Subcutaneous abdominal adipose tissue (tissue), 5 donors: ENCODE results near the gene MRPL38.
"Not testable (repeated sequence)": the region's sequence is repeated elsewhere in the genome, so short reads cannot be mapped to it uniquely, and the experiment has no call there.

Source experiments
- H3K27ac ChIP-seq: one replicate; pipeline ENCODE4 v1.7.0; 2013; ENCODE audit warnings: low read depth, mild to moderate bottlenecking, inconsistent platforms, low read length, moderate library complexity
- H3K27me3 ChIP-seq, 5 donors: one replicate each; pipeline ENCODE4 v1.7.0; 2013; ENCODE audit warnings: low read length in 5 of 5, inconsistent platforms in 1 of 5; ENCODE audit not compliant: control insufficient read depth in 5 of 5, insufficient read depth in 4 of 5
- H3K36me3 ChIP-seq, 5 donors: one replicate each; pipeline ENCODE4 v1.7.0; 2013; ENCODE audit warnings: low read length in 5 of 5; ENCODE audit not compliant: control insufficient read depth in 5 of 5, insufficient read depth in 5 of 5
- H3K4me1 ChIP-seq, 5 donors: one replicate each; pipeline ENCODE4 v1.7.0; 2013; ENCODE audit warnings: low read length in 5 of 5, mild to moderate bottlenecking in 3 of 5, moderate library complexity in 1 of 5; ENCODE audit not compliant: control insufficient read depth in 5 of 5, insufficient read depth in 5 of 5
- H3K4me3 ChIP-seq, 5 donors: one replicate each; pipeline ENCODE4 v1.7.0; 2013; ENCODE audit warnings: low read length in 5 of 5, low read depth in 1 of 5
- H3K9ac ChIP-seq, 5 donors: one replicate each; pipeline ENCODE4 v1.7.0; 2013; ENCODE audit warnings: low read length in 5 of 5, mild to moderate bottlenecking in 4 of 5, moderate library complexity in 3 of 5
- H3K9me3 ChIP-seq, 5 donors: one replicate each; pipeline ENCODE4 v1.7.0; 2013; ENCODE audit warnings: low read length in 5 of 5; ENCODE audit not compliant: control insufficient read depth in 5 of 5
- donor health status: healthy.
- donor health status: healthy.
- donor health status: healthy.
- donor health status: healthy.
- donor health status: healthy.

MRPL38 gene

GRCh38 chr17:75870228-75870627 is 34.5 kb downstream of the MRPL38 start:
- peaks cover 0 to 20% (median 0%) of the 10 kb centered on the region in 5 donors for H3K27me3 ChIP-seq
- H3K4me1 ChIP-seq: peaks cover 10 to 44% (median 33%) of the 10 kb centered on the region in 5 donors
- H3K9ac ChIP-seq: peak overlapping the region in 2 of 5 donors; percentile 25 to 37
- H3K36me3 ChIP-seq: peaks cover 0 to 15% (median 12%) of the 10 kb centered on the region in 5 donors
- H3K4me3 ChIP-seq: peak overlapping the region in 2 of 5 donors; percentile 27 to 34
- not testable (repeated sequence) for H3K9me3 ChIP-seq
- peak overlapping the region; percentile 62 for H3K27ac ChIP-seq

GRCh38 chr17:75869282-75870141 is 35.2 kb downstream of the MRPL38 start:
- Histone ChIP-seq H3K4me1 (peaks cover 13 to 42% (median 33%) of the 10 kb centered on the region in 5 donors), H3K27me3 (peaks cover 0 to 16% (median 0%) of the 10 kb centered on the region in 5 donors), H3K9ac (peak overlapping the region in 4 of 5 donors; percentile 25 to 48 (median 41)), H3K36me3 (peaks cover 0 to 10% (median 5%) of the 10 kb centered on the region in 5 donors), H3K9me3 (no peaks in the 10 kb centered on the region), H3K4me3 (peak overlapping the region in 2 of 5 donors; percentile 27 to 34), H3K27ac (peak overlapping the region; percentile 62)

- H3K4me3 ChIP-seq, H3K36me3 ChIP-seq, H3K9me3 ChIP-seq, H3K9ac ChIP-seq: not testable (repeated sequence)
- Histone ChIP-seq H3K27me3 (peaks cover 0 to 16% (median 0%) of the 10 kb centered on the region in 5 donors), H3K4me1 (peaks cover 18 to 43% (median 37%) of the 10 kb centered on the region in 5 donors), H3K27ac (peak overlapping the region; percentile 62)
These were observed 35.9 kb downstream of the MRPL38 start for GRCh38 chr17:75868730-75869281.

GRCh38 chr17:75865404-75866188 is 39.1 kb downstream of the MRPL38 start:
- H3K9ac ChIP-seq, H3K4me3 ChIP-seq, H3K9me3 ChIP-seq, H3K36me3 ChIP-seq: not testable (repeated sequence)
- Histone ChIP-seq H3K4me1 (peaks cover 9 to 28% (median 21%) of the 10 kb centered on the region in 5 donors), H3K27ac (peak overlapping the region; percentile 23), H3K27me3 (peaks cover 0 to 13% (median 0%) of the 10 kb centered on the region in 5 donors)

GRCh38 chr17:75864887-75865286 is 39.8 kb downstream of the MRPL38 start:
- H3K27me3 ChIP-seq: peaks cover 0 to 12% (median 0%) of the 10 kb centered on the region in 5 donors
- H3K27ac ChIP-seq: peak overlapping the region; percentile 23
- not testable (repeated sequence) for H3K36me3 ChIP-seq, H3K9me3 ChIP-seq, H3K4me3 ChIP-seq
- peaks cover 9 to 26% (median 19%) of the 10 kb centered on the region in 5 donors for H3K4me1 ChIP-seq
- H3K9ac ChIP-seq: peak overlapping the region in 1 of 5 donors; percentile 51

- Histone ChIP-seq H3K4me3 (peak overlapping the region in 1 of 5 donors; percentile 6), H3K4me1 (peaks cover 9 to 22% (median 14%) of the 10 kb centered on the region in 5 donors), H3K9me3 (no peaks in the 10 kb centered on the region), H3K27ac (peak overlapping the region; percentile 23), H3K27me3 (peaks cover 0 to 8% (median 0%) of the 10 kb centered on the region in 5 donors), H3K36me3 (no peaks in the 10 kb centered on the region), H3K9ac (peak overlapping the region in 1 of 5 donors; percentile 51)
These were observed 40.2 kb downstream of the MRPL38 start for GRCh38 chr17:75864448-75864871.

GRCh38 chr17:75861927-75862317 is 42.8 kb downstream of the MRPL38 start:
- Histone ChIP-seq H3K9me3 (no peaks in the 10 kb centered on the region), H3K36me3 (no peaks in the 10 kb centered on the region), H3K4me3 (no peak overlapping the region), H3K27me3 (no peaks in the 10 kb centered on the region), H3K4me1 (peaks cover 7 to 28% (median 9%) of the 10 kb centered on the region in 5 donors), H3K27ac (no peak overlapping the region), H3K9ac (no peak overlapping the region)

- H3K4me3 ChIP-seq, H3K9ac ChIP-seq, H3K9me3 ChIP-seq, H3K36me3 ChIP-seq, H3K27me3 ChIP-seq: not testable (repeated sequence)
- Histone ChIP-seq H3K27ac (peak overlapping the region; percentile 54), H3K4me1 (peaks cover 7 to 33% (median 15%) of the 10 kb centered on the region in 5 donors)
These were observed 45.3 kb downstream of the MRPL38 start for GRCh38 chr17:75859358-75859757.

GRCh38 chr17:75856062-75856756 is 48.5 kb downstream of the MRPL38 start:
- H3K9ac ChIP-seq: peak overlapping the region; percentile 68 to 93 (median 87)
- H3K9me3 ChIP-seq: no peaks in the 10 kb centered on the region
- H3K36me3 ChIP-seq: peaks cover 0 to 6% (median 4%) of the 10 kb centered on the region in 5 donors
- peak overlapping the region; percentile 94 for H3K27ac ChIP-seq
- H3K27me3 ChIP-seq: peaks cover 0 to 2% (median 0%) of the 10 kb centered on the region in 5 donors
- peaks cover 11 to 45% (median 31%) of the 10 kb centered on the region in 5 donors for H3K4me1 ChIP-seq
- peak overlapping the region; percentile 71 to 87 (median 82) for H3K4me3 ChIP-seq
